Dedifferentiated amniotic fluid mesenchymal stem cell (primary cell): Measurements from ENCODE around the gene PRAMEF12.
"Not testable (repeated sequence)": the region's sequence is repeated elsewhere in the genome, so short reads cannot be mapped to it uniquely, and the experiment has no call there.

Source experiments
- DNase-seq: peaks from one replicate; pipeline ENCODE4 v3.0.0-alpha.2; 2016; ENCODE audit errors: extremely low spot score

PRAMEF12 gene

GRCh38 chr1:12773438-12773837 lies at the start of gene PRAMEF12:
Gene PRAMEF12, plus strand, starts transcription at chr1:12773738. Its CDS starts 1,130 bp downstream, at chr1:12774868.
- no peak for DNase-seq

GRCh38 chr1:12728391-12728790 lies 45.1 kb upstream of the PRAMEF12 start:
- no peak for DNase-seq

GRCh38 chr1:12730156-12730555 lies 43.4 kb upstream of the PRAMEF12 start:
- no peak for DNase-seq

GRCh38 chr1:12731084-12731483 lies 42.5 kb upstream of the PRAMEF12 start:
- not testable (repeated sequence) for DNase-seq

GRCh38 chr1:12734651-12735050 lies 38.9 kb upstream of the PRAMEF12 start:
- DNase-seq = no peak

GRCh38 chr1:12738934-12739333 lies 34.6 kb upstream of the PRAMEF12 start:
- no peak for DNase-seq

GRCh38 chr1:12739613-12740012 lies 33.9 kb upstream of the PRAMEF12 start:
- no peak for DNase-seq

- DNase-seq = no peak
These were observed 31.6 kb upstream of the PRAMEF12 start for GRCh38 chr1:12741946-12742345.

- DNase-seq = peak; percentile 35
These were observed 28.2 kb upstream of the PRAMEF12 start for GRCh38 chr1:12745126-12745991.

- DNase-seq = no peak
These were observed 27.6 kb upstream of the PRAMEF12 start, which contains the start of gene CFAP107 for GRCh38 chr1:12745992-12746323. Gene CFAP107, plus strand, starts transcription at chr1:12746200. Its CDS starts 231 bp downstream, at chr1:12746431.

GRCh38 chr1:12748778-12749355 lies 24.7 kb upstream of the PRAMEF12 start:
- DNase-seq = no peak

GRCh38 chr1:12754738-12755137 lies 18.8 kb upstream of the PRAMEF12 start:
- no peak for DNase-seq

GRCh38 chr1:12756273-12756672 lies 17.3 kb upstream of the PRAMEF12 start:
- DNase-seq = no peak

GRCh38 chr1:12756768-12757413 lies 16.6 kb upstream of the PRAMEF12 start:
- no peak for DNase-seq

- DNase-seq = no peak
These were observed 15.7 kb upstream of the PRAMEF12 start for GRCh38 chr1:12757836-12758235.

- DNase-seq = no peak
These were observed 13.2 kb upstream of the PRAMEF12 start for GRCh38 chr1:12760256-12760795.

GRCh38 chr1:12761781-12762180 lies 11.8 kb upstream of the PRAMEF12 start:
- no peak for DNase-seq

- DNase-seq = no peak
These were observed 10.8 kb upstream of the PRAMEF12 start for GRCh38 chr1:12762766-12763165.

- DNase-seq = no peak
These were observed 10.1 kb upstream of the PRAMEF12 start for GRCh38 chr1:12763479-12763878.

GRCh38 chr1:12764016-12764415 lies 9.5 kb upstream of the PRAMEF12 start:
- no peak for DNase-seq

GRCh38 chr1:12769031-12769430 lies 4.5 kb upstream of the PRAMEF12 start:
- no peak for DNase-seq

GRCh38 chr1:12769976-12770505 lies 3.5 kb upstream of the PRAMEF12 start:
- no peak for DNase-seq
